T-helper 2 cell treated with Interferon-gamma antibody and Interleukin-4, amounts not matched to agents 100 ng/mL and 5 ng/mL, for 36 hours (primary cell): Measurements from ENCODE around the gene NFATC1. TPM values are rescaled to one million over a fixed set of nuclear protein-coding genes. Genes with fewer than 3 reads are reported as not detected.
"Not testable (repeated sequence)": the region's sequence is repeated elsewhere in the genome, so short reads cannot be mapped to it uniquely, and the experiment has no call there.

Experiments used
- intact Hi-C: fragments of 100-400 bp; cut with micrococcal nuclease; formaldehyde crosslinking; loops from one replicate; pipeline ENCODE4 v1.15.1; 2023
- total RNA-seq: library from RNA; stranded (reverse); gene quantifications from 2 replicates; pipeline ENCODE4 v1.2.3, GENCODE V29; 2022

Gene NFATC1
- total RNA-seq, 1 donor from 2014 or later: 39.7 TPM

DNA sequence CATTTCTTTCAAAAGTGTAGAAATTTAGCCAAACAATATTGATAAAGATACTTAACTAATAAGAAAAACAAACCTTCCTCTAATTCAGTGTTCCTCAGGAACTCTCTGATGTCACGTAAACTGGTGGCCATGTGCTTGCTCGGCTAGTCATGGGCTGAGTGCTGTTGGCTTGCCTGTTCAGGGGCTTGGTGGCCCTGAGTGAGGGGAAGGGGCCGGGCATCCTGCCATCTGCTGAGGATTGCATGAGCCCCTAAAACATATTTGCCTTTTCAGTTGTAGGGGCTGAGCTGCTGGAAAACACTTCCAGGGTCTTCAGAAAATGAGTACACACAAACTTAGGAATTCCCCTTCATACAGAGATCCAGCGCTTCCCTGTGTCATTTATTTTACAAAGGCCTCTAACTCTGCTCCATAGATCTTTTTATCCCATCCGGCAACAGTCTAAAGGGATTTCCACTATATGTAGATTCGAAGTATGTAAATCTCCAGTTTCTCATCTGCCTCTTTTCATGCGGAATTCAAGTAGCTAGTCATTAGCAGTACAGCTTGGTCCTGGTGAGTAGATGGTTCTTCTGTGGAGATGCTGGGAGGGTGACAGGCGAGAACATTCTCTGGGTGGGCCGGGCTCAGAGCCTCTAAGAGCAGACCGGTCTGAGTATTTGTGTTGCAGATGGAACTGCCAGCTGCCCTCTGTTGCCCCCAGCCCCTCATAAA is 20.1 kb upstream of the NFATC1 start:
- intact Hi-C loops: no loop called here

DNA sequence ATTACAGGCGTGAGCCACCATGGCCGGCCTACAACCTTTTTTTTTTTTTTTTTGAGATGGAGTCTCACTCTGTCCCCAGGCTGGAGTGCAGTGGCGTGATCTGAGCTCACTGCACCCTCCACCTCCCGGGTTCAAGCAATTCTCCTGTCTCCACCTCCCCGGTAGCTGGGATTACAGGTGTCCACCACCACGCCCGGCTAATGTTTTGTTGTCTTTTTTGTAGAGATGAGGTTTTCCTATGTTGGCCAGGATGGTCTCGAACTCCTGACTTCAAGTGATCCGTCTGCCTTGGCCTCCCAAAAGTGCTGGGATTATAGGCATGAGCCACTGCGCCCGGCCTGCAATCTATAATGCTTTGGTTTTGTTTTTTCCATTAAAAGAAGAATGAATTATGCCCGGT is 19.1 kb upstream of the NFATC1 start:
- intact Hi-C loops: not testable (repeated sequence)

DNA sequence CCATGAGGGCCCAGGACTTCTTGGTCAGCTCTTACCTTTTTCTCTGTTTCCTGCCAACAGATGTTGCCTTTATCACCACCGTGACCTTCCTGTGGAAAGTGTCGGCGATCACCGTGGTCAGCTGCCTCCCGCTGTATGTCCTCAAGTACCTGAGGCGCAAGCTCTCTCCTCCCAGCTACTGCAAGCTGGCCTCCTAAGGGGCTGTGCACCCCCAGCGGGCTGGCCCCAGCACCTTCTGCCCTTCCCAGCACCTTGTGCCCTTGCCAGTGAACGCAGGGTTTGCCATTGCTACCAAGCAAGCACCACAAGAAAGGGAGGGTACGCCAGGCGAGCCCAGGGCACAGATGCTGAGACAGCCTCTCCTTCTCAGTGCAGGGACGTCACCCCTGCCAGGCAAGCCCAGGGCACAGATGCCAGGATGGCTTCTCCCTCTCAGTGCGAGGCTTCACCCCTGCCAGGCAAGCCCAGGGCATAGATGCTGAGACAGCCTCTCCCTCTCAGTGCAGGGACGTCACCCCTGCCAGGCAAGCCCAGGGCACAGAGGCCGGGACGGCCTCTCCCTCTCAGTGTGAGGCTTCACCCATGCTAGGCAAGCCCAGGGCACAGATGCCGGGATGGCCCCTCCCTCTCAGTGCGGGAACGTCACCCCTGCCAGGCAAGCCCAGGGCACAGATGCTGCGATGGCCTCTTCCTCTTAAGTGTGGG is 18.4 kb upstream of the NFATC1 start:
- intact Hi-C loops: no loop called here

- intact Hi-C loops: loop anchor here (1.0 kb wide), 3 partner anchors 16 to 266 kb away; no protein-coding TSS in a partner anchor
Measured at GRCh38 chr18:79378536-79379250, 17.0 kb upstream of the NFATC1 start.

GRCh38 chr18:79379251-79379905 is 16.4 kb upstream of the NFATC1 start:
- intact Hi-C loops: loop anchor here (1.0 kb wide), 3 partner anchors 15 to 265 kb away; no protein-coding TSS in a partner anchor

- intact Hi-C loops: loop anchor here (1.0 kb wide), 3 partner anchors 14 to 264 kb away; no protein-coding TSS in a partner anchor
Measured at GRCh38 chr18:79379931-79380815, 15.6 kb upstream of the NFATC1 start.

DNA sequence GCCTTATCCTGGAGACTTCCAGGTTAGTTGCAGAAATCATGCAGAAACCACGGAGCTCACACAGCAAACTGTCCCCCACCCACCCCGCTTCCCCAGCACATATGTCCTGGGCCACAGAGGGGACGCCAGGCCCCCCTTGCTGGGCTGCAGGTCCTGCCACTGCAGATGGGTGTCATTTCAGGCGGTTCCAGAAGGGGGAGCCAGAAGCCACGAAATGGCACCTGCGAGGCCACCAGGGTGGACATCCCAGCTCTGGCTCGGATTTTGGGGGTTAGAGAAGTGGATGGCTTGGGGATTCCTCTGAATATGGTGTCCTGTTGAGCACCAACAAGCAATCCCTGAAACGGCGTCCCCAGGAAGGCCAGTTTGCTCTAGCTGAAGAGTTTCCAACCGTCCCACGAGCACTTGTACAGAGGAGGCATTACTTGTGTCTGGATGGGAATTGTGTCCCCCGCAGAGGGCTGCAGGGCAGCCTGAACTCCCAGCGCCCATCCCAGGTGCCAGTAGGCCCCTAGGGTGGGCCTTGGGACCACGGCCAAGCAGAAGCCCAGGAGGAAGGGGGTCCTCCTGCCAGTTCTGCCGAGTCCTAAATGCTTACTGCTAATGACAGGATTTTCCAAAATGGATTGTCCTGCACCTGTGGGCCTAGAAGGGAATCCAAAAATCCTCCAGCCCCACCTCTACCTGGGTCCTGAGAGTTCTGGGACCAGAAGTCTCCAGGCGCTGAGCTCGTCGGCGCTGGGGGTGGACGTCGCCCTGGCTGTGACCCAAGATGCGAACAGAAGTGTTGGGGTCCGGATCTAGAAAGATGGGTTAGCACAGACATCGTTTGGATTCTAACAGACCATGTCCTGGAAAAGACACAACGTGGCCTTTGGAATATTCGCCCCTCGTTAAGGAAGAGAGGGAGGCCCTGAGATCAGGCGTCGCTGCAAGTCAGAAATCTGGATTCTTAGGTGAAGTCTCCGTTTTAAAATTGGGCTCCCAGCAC is 14.6 kb upstream of the NFATC1 start:
- intact Hi-C loops: no loop called here

DNA sequence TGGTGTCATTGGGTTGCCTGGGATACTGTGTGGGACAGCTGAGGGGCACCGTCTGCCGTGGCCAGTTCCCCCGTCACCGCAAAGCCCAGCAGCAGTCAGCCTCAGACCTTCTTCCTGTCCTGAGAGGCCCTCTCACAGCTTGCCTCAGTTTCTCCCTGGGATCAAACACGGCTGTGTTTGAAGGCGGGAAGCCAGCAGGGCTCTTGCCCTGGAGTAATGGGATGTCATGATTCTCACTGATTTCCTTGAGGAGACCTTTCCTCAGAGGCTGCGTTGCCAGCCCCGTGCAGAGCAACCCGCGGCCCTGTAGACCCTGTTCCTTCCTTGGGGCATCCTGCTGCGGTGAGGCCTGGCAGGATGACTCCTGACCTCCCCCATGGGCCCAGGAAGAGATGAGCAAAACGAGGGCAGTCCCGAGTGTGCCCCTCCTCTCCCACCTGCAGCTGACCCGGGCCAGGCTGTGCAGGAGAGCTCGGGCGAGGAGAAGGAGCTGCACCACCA is 13.9 kb upstream of the NFATC1 start:
- intact Hi-C loops: no loop called here

DNA sequence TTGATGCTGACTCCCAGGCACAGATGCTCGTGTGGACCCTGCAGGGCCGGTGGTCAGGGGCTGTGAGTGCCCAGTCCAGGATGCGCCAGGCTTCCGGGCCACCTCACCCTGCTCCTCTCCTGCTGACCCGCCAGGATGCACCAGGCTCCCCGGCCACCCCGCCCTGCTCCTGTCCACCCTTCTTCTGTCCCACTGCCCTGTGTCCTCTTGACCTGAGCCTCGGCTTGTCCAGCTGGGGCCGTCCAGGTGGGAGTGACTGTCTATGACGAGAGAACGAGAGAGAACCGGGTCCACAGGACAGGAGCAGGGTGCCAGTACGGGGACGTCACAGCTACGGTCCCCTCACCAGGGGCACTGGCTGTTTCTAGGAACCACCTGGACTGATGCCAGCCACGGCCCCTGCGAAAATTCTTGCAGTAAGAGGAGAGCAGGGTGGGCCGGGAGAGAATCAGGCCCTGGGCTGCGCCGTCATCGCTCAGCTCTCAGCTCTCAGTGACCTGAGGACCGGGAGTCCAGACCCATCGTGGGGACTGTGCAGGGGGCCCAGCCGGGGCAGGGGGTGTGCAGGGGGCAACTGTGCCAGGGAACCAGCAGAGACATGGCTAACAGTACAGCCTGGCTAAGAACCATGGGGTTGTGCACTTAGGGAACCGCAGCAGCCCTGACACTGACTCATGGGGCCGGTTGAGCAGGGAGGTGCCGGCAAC is 12.9 kb upstream of the NFATC1 start:
- intact Hi-C loops: no loop called here

DNA sequence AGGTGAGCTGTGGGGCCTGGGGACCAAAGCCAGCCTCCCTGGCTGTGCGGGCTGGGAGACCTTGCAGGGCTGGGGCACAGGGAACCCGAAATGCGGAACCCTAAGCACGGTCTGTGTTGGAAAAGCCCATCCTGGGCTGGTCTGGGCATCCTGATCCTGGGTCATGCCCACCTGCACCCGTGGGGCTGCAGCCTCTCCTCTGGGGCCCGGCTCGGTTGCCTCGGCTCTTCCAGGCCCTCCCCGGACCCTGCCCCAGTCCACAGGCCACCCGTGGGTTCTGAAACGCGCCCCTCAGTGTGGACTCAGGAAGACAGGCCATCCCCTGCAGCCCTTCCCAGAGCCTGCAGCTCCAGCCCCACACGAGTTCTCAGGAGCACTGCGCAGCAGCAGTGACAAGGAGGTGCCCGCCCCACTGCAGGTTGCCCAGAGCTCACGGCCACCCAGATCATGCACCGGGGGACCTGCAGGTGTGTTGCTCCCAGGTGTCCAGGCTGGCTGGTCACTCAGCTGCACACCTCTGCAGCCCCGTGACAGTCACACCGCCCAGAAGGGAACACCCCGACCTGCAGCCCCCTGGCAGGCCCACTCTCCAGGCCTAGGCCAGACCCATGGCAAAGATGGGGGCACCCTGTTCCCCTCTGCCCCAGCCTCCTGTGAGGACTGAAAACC is 12.2 kb upstream of the NFATC1 start:
- intact Hi-C loops: no loop called here

DNA sequence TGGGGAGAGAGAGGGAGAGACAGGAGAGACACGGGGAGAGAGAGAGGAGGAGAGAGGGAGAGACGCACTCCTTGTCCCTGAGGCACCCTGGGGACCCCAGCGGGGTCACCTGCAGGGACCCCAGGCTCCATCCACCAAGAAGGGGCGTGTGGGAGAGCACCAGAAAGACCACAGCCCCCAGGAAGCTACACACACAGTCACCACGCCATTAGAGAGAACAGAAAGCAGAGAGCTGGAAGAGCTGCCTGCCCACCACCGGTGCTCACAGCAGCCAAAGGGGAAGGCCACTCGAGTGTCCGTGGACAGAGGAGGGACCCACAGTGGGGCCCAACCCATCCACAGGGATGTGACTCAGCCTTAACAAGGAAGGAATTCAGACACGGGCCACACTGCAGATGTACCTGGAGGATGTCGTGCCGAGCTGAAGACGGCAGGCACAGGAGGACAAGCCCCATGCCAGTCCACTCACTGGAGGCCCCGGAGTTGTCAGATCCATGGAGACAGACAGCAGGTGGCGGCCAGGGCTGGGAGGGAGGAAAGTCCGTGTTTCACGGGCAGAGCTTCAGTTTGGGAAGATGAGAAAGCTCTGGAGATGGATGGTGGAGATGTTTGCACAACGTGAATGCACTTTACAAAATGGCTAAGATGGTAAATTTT is 11.5 kb upstream of the NFATC1 start:
- intact Hi-C loops: no loop called here

DNA sequence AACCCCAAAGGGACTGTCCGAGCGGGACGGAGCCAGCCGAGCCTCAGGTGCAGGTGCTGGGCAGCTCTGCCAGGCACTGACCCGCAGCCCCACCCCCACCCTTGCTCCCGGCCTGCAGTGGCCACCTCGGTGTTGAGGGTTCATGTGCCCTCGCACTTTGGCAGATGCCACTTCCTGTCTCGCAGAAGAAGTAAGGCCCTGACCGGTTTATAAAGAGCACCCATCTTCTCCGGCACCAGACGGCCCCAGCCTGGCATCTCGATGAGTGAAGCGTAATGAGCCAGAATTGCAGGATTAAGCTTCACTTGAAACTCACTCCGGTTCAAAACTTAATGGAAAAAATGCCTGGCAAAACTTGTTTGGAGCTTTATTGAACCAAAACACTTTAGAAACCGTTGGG is 10.9 kb upstream of the NFATC1 start:
- intact Hi-C loops: no loop called here

DNA sequence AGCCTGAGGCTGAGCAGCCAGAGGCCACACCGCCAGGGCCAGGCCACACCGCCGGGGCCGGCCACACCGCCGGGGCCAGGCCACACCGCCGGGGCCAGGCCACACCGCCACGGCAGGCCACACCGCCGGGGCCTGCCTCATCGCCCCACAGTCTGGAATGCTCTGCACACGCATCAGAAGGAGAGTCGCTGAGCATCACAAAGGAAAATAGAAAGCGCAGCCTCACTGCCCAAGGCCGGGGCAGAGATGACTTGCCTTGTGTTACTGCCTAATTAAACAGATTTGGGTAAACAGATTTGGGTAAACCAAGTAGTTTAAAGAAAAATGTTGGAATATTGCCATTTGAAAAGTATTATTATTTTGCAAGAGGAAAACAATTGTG is 10.4 kb upstream of the NFATC1 start:
- intact Hi-C loops: no loop called here

DNA sequence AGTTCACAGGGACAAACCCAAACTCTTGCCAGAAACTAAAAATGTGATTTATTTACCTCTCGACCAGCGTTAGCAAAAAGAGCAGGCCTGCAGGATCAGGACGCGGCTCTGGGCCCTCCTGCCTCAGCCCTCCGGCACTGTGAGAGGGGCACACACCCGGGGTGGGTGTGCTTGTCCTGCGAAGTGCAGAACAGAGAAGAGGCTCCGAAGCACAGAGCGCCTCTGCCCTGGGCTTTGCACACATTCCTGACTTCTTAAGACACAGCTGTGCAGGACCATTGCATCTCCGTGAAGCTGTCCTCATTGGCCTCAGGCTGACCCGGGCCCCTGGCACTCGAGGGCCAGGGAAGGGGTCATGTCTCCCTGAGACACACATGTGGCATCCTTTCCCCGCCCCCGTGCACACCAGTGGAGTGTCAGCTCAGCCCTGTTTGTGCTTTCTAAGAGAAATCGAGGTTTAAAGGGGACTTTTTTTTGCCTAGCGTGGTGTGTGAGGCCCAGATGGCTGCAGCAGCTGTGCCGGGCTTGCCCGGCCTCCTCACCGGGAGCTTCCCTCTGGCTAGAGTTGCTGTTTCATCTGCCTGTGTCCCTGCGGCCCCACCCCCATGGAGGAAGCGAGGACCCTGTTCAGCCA is 9.9 kb upstream of the NFATC1 start:
- intact Hi-C loops: no loop called here

GRCh38 chr18:79386547-79386946 is 9.2 kb upstream of the NFATC1 start:
- intact Hi-C loops: no loop called here

DNA sequence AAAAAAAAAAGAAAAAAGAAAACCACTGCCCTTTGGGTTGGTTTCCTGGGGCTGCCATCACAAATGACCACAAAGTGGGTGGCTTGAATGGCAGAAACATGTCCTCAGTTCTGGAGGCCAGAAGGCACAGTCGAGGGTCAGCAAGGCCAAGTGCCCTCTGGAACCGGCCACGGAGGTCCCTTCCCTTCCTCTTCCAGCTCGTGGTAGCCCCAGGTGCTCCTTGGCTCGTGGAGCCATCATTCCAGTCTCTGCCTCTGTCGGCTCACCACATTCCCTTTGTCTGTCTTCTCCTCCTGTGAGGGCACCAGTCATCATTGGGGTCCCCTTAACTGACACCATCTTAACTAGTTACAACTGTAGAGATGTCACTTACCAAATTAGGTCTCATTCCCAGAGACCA is 8.5 kb upstream of the NFATC1 start:
- intact Hi-C loops: no loop called here

GRCh38 chr18:79387615-79388014 is 8.1 kb upstream of the NFATC1 start:
- intact Hi-C loops: no loop called here
